ENCODE data around the gene NINJ1. TPM values are rescaled to one million over a fixed set of nuclear protein-coding genes. Genes with fewer than 3 reads are reported as not detected.
"Not testable (repeated sequence)": the region's sequence is repeated elsewhere in the genome, so short reads cannot be mapped to it uniquely, and the experiment has no call there.

NINJ1 gene
- total RNA-seq, 1 experiment from 2014 or later: 71.0 TPM

DNA sequence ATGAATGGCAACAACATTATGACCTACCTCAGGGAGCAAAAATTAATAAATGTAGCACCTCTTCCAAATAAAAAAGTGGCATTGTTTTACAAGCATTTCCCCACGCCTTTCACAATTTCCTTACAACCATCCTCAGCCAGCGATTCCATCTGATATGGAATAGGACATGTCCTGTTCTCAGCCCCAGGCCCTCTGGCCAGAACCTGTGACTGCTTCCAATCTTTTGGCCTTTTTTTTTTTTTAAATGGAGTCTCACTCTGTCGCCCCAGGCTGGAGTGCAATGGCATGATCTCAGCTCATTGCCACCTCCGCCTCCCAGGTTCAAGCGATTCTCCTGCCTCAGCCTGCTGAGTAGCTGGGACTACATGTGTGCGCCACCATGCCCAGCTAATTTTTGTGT lies 33.1 kb upstream of the NINJ1 start:
- H3K4me3 ChIP-seq: no peak overlapping the region
- no peaks in the 10 kb centered on the region for H3K9me3 ChIP-seq
- H3K36me3 ChIP-seq: no peaks in the 10 kb centered on the region
- no peak for DNase-seq
- H3K27me3 ChIP-seq: no peaks in the 10 kb centered on the region

DNA sequence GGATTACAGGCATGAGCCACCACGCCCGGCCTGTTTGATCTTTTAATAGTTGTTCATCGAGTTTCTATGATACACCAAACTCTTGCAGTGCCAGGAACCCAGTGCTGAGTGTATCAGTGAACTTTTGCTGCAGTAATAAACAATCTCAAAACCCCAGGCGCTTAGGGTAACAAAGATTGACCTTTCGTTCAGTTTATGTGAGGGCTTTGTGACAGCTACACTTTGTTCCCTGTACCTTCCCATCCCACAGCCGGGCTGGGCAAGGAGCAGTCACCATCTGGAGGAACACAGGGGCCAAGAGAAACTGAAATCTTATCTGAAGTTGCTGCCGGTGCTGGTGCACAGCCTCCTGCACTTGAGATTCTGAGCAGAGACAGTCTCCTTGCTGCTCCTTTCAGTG lies 32.6 kb upstream of the NINJ1 start:
- no peak for DNase-seq
- H3K4me3 ChIP-seq: no peak overlapping the region
- no peaks in the 10 kb centered on the region for H3K27me3 ChIP-seq
- no peaks in the 10 kb centered on the region for H3K36me3 ChIP-seq
- no peaks in the 10 kb centered on the region for H3K9me3 ChIP-seq

DNA sequence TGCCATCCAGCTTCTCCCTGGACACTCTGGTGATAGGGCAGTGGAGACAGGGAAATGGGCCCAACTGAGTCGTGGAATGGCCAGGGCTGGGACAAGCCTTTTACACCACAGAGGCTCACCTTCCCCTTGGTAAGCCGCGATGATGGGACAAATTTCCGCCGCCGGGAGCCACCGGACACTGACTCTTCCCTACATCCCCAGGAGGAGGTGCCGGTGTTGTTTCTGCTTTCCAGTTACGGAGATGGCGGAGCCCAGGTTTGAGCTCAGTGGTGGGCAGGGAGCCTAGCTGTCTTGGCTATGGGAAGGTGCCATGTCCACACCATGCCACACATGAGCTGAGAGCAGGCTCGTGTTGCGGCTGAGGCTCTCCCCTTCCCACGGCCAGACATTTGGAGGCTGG lies 30.0 kb upstream of the NINJ1 start:
- Histone ChIP-seq H3K36me3 (no peaks in the 10 kb centered on the region), H3K27me3 (no peaks in the 10 kb centered on the region), H3K4me3 (no peak overlapping the region), H3K9me3 (no peaks in the 10 kb centered on the region)
- no peak for DNase-seq

DNA sequence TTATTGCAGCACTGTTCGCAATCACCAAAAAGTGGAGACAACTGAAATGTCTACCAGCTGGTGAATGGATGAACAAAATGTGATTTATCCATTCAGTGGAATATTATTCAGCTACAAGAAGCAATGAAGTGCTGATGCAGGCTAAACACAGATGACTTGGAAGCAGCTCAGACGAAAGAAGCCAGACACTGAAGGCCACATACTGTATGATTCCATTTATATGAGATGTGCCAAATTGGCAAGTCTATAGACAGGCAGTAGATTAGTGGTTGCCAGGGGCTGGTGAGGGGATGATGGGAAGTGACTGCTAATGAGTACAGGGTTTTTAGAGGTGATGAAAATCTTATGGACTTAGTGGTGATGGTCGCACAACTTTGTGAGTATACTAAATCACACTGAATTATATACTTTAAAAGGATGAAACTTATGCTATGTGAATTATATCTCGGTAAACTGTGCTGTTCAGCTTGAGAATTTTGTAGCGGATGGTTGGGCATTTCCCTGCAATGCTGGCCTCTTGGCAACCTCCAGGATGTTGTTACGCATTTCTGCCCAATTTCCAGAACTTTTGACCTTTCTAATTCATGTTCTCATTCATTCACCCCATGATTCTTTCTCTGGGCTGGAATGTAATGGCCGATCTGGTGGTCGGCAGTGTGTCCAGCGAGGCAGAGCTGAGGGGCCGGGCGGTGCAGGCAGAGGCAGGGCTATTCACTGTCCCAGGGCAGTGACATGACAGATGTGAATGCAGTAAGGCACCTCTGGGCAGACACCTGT lies 27.9 kb upstream of the NINJ1 start:
- peak; percentile 54 for DNase-seq
- Histone ChIP-seq H3K4me3 (no peak overlapping the region), H3K36me3 (no peaks in the 10 kb centered on the region), H3K9me3 (no peaks in the 10 kb centered on the region), H3K27me3 (no peaks in the 10 kb centered on the region)

DNA sequence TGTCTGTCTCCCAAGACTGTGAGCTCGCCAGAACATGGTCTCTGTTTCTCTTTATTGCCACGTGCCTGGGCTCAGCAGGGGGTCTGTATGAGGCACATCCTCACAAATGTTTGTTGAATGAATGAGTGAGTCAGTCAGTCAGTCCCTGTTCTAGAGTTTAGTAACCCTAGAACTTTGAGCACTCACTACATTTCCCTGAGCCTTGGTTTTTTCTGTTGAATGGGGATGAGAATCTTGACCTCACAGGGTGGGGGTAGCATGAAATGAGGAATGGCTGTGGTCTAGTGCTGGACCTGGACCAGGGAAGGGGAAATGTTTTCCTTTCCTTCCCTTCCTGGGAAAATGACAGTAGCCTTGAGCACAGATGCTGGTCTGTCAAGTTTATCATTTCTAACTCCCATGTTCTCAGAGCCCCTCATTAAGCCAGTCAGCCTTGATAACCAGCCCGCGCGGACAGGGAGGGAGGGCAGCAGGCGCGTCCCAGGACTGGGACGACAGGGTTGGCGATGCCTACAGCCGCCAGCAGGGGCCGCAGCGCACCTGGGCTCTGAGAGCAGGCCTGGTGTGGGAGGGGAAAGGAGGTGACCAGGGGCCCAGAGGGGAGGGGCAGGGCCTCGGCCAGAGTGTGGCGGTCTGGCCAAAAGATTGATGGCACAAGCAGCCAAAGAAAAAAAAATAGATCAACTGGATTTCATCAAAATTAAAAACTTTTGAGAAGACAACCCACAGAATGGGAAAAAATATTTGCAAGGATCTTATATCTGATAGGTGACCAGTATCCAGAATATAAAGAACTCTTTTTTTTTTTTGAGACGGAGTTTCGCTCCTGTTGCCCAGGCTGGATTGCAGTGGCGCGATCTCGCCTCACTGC lies 25.8 kb upstream of the NINJ1 start:
- DNase-seq: peak; percentile 85
- no peaks in the 10 kb centered on the region for H3K36me3 ChIP-seq
- no peaks in the 10 kb centered on the region for H3K27me3 ChIP-seq
- no peaks in the 10 kb centered on the region for H3K9me3 ChIP-seq
- H3K4me3 ChIP-seq: no peak overlapping the region

DNA sequence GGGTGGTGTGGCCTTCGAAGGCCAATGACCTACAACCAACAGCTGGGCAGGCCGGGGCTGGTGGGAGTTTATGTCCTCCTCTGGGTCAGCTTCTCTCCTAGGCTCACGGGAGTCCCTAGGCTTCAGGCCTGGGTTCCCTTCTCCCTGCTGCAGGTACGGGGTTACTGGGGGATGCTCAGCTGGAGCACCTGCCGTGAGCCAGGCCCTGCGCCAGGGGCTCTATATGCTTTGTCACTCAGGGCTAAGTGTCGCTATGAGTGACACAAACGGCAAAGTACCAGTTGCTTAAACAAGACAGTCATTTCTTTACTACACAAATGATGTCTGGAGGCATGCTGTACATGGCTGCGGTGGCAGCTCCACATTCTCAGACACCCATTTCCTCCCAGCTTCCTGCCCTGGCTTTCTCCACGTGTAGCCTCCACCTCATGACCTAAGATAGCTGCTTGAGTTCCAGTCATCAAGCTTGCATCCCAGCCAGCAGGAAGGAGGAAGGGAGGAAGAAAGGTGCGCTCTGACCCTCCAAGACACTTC lies 22.5 kb upstream of the NINJ1 start:
- Histone ChIP-seq H3K4me3 (no peak overlapping the region), H3K9me3 (no peaks in the 10 kb centered on the region), H3K36me3 (no peaks in the 10 kb centered on the region), H3K27me3 (no peaks in the 10 kb centered on the region)
- DNase-seq: no peak

DNA sequence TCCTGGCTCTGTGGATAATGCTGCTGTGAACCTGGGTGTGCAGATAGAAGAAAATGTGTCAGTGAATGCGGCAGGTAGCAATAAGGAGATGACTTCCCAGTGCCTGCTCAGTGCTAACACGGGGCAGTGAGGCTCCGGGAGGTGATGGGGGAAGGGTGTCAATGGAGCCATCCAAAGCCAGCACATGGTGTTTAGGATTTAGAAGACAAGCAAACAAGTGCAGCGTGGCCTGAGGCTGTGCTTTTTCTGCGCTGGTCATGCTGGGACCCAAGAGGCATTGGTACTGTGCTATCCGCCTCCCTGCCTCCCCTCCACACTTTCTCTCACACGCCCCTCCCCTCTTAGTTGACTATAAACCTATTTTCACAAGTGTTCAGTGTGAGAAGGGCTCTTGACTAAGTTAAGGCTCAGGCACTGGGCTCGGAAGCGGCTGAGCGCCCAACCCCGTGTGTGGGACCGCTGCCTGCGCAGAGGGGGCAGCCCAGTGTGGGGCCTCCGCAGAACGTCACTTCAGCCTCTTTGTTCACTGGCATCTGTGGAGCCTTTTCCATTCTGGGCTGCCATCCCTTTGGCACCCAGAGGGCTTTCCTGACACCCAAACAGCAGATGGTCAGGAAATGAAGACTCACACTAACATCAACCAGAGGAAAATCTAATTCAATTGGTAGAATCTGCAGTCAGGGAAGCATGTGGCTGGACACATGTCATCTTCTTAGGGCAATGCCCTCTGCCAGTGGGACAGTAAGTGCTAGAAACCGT lies 21.8 kb upstream of the NINJ1 start:
- H3K9me3 ChIP-seq: no peaks in the 10 kb centered on the region
- no peaks in the 10 kb centered on the region for H3K36me3 ChIP-seq
- no peak for DNase-seq
- H3K4me3 ChIP-seq: no peak overlapping the region
- H3K27me3 ChIP-seq: no peaks in the 10 kb centered on the region

DNA sequence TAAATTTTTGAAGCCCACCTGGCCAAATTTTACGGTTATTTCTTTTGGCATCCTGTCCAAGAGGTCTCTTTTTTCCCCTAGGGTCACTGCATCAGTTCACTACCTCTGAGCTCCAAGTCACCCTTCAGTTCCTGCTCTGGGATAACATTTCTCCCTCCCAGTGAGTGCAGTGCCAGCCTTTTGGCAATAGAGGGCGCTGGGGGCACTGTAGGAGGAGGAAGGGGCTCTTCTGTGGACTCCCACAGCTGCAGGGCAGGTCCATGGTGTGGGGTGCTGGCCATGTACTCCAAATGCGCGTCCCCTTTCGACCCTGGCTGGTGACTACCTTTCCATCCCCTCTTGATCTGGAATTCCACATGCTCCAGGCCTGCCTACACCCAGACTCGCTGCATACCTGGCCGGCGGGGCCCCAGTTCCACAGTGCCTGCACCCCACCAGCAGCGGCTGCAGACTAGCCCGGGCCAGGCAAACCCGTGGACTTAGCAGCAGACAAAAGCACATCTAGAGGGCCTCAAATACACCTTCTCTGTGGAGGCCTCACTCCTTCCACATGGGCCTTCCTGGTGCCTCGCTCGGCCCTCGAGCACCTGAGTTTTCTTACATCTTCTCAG lies 20.3 kb upstream of the NINJ1 start:
- no peak overlapping the region for H3K4me3 ChIP-seq
- peak; percentile 22 for DNase-seq

DNA sequence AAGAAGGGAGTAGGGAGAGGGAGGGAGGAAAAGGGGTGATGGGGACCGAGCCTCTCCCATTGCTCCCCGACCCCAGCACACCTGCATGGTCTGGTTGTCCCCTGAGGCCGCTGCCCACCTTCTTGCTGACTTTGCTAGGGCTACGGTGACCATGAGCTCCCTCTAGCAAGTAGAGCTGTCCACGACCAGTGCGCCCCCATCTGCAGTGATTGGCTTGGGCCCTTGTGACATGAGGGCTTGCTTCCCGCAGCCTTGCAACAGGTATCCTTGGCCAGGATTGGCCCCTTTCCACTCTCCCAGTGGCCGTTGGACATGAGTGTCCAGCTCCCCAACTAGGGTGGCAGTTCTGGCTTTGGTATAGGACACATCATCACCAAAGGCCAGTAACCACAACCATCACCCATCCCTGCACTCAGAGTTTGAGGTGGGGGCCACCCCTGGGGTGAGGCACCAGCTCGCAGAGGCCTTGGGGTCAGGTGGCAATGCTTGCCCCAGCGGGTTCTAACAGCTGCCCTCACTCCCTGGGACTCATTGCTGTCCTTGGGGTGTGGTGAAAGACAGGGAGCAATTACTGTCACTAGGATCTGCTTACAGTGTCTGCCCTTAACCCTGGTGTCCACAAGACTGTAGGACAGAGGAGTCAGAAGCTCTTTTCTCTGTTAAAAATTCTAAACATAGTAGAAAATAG lies 17.2 kb upstream of the NINJ1 start:
- H3K4me3 ChIP-seq: no peak overlapping the region
- DNase-seq: no peak
- no peaks in the 10 kb centered on the region for H3K27me3 ChIP-seq
- H3K36me3 ChIP-seq: no peaks in the 10 kb centered on the region
- H3K9me3 ChIP-seq: peaks cover 3% of the 10 kb centered on the region

More for the DNA sequence above, 20.3 kb upstream of the NINJ1 start:
- no peaks in the 10 kb centered on the region for H3K9me3 ChIP-seq
- H3K36me3 ChIP-seq: no peaks in the 10 kb centered on the region
- H3K27me3 ChIP-seq: no peaks in the 10 kb centered on the region

DNA sequence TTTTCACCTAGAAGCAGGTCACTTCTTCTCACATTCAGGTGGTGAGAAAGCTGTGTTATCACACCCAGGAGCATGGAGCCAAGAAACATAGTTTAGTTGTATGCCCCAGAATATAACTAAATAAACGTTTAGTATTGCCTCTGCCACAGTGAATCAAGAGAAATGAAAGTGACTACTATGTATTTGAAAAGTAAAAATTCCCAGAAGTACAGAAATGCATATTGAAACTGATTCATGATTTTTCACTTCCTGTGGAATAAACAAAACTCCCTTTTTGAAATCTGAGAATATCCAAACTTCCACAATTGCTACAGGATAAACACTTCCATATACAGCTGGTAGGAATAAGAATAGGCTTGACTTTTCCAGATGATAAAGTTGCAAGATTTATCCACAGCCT lies 15.3 kb upstream of the NINJ1 start:
- DNase-seq: no peak

DNA sequence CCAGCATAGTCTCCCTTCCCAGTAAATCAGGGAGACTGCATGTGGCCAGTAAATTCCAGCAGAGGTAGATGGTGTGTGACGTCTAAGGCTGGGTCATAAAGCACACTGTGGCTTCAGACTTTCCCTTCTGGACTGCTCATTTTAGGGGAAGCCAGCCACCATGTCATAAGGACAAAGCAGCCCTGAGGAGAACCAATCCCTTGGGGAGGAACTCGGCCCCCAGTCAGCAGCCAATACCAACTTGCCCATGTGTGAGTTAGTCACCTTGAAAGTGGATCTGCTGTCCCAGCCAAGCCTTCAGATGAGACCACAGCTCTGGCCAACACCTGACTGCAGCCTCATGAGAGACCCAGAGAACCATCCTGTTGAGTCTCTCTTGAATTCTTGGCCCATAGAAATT lies 14.7 kb upstream of the NINJ1 start:
- Histone ChIP-seq H3K36me3 (no peaks in the 10 kb centered on the region), H3K4me3 (no peak overlapping the region), H3K9me3 (peaks cover 3% of the 10 kb centered on the region), H3K27me3 (no peaks in the 10 kb centered on the region)
- DNase-seq: no peak

More for the DNA sequence above, 15.3 kb upstream of the NINJ1 start:
- Histone ChIP-seq H3K36me3 (no peaks in the 10 kb centered on the region), H3K27me3 (no peaks in the 10 kb centered on the region), H3K9me3 (peaks cover 3% of the 10 kb centered on the region), H3K4me3 (no peak overlapping the region)

DNA sequence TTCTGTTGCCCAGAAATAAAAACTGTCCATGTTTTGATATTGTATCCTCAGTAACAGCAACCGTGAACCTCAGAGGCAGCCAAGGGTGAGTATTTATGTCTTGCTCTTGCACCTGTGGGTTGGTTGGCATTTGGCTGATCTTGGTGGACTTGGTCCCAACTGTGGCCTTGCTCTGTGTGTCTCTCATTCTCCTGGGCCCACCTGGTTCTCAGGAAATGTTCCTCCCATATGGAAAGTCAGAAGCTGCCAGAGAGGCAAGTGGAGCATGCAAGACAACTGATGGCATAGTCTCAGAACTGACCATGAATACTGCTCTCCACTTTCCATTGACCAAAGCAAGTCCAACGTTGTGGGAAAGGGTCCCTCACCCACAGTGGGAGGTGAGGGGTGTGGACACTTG lies 13.6 kb upstream of the NINJ1 start:
- Histone ChIP-seq H3K27me3 (no peaks in the 10 kb centered on the region), H3K4me3 (no peak overlapping the region), H3K9me3 (peaks cover 3% of the 10 kb centered on the region), H3K36me3 (no peaks in the 10 kb centered on the region)
- DNase-seq: no peak

DNA sequence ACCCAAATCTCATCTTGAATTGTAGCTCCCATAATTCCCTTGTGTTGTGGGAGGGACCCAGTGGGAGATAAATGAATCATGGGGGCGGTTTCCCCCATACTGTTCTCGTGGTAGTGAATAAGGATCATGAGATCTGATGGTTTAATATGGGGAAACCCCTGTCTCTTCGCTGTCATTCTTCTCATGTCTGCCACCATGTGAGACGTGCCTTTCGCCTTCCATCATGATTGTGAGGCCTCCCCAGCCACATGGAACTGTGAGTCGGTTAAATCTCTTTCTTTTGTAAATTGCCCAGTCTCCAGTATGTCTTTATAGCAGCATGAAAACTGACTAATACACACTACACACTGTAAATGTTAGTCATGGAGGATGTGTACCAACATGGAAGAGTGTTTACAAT lies 12.6 kb upstream of the NINJ1 start:
- DNase-seq, H3K36me3 ChIP-seq, H3K27me3 ChIP-seq, H3K9me3 ChIP-seq, H3K4me3 ChIP-seq: not testable (repeated sequence)

DNA sequence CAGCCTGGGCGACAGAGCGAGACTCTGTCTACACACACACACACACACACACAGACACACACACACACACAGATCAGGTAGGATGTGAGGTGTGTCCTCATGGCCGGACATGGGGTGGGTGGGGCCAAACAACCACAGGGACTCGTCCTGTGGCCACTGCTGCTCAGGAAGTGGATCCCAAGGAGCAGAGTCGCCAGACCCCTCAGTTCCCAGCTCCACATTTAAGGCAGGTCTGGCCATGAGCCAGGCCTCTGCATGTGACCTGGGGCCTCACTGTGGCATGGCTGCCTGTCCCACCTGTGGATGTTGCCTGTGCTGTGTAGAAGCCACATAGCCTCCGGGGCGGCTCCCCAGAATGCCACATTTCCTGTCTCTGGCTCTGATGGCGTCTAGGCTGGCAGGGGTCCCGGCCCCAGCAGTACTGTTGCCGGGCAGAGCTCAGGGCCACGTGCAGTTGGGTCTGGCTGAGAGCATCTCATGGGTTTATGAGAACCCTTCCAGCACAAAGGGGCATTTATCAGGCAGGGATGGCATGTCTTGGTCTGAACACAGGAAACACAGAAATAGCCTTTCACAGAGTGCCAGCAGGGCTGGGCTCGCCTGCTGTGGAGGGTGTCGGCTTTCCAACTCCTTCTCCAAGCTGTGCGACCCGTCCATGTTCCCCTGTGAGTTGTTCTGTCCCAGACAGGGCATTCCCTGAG lies 9.9 kb upstream of the NINJ1 start:
- no peaks in the 10 kb centered on the region for H3K36me3 ChIP-seq
- H3K4me3 ChIP-seq: no peak overlapping the region
- H3K9me3 ChIP-seq: peaks cover 3% of the 10 kb centered on the region
- H3K27me3 ChIP-seq: no peaks in the 10 kb centered on the region
- DNase-seq: peak; percentile 71

DNA sequence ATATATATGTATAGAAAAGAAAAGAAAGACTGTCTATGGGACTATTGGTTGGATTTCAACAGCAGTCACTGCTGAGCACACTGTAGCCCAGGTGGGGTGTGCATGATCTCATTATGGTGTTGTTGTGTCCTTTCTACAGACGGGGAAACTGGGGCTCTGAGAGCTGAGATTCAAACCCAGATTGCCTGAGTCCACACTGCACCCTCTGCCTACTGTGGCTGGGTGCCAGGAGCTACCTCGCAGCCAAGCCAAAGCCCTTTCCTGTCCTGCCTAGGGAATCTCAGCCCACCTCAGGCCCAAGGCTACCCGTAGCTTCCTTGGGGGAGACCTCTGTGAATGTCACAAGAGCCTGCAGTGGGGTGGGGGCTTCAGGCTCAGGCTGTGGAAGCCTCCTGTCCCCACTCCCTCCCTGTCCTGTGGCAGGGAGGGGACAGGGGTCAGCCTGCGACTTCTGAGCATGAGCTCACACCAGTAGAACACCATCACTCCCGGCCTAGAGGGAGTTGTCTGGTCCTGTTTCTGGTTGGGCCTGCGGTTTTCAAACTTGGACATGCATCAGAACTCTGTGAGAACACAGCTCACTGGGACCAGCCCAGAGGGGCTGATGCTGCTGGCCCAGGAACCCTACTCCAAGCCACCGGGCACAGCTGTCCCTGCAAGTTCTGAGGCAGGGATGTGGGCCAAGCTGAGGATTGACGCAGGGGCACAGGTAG lies 7.9 kb upstream of the NINJ1 start:
- Histone ChIP-seq H3K4me3 (no peak overlapping the region), H3K36me3 (no peaks in the 10 kb centered on the region), H3K27me3 (no peaks in the 10 kb centered on the region), H3K9me3 (no peaks in the 10 kb centered on the region)
- no peak for DNase-seq

All from MG63 (cell line).